GM18858 (cell line): ENCODE results near the gene GOT2.
A peak's percentile ranks its signal among the peaks of the same experiment; 100 is the strongest.
"Not testable (repeated sequence)": the region's sequence is repeated elsewhere in the genome, so short reads cannot be mapped to it uniquely, and the experiment has no call there.

Source experiments
- ATAC-seq: cut with Tn5 transposase; IDR thresholded peaks from one replicate; pipeline ENCODE4 v1.9.1; 2021; ENCODE audit not compliant: unreplicated experiment

Gene GOT2

GRCh38 chr16:58723109-58723508 is 11.0 kb downstream of the GOT2 start:
- ATAC-seq, result no peak

DNA sequence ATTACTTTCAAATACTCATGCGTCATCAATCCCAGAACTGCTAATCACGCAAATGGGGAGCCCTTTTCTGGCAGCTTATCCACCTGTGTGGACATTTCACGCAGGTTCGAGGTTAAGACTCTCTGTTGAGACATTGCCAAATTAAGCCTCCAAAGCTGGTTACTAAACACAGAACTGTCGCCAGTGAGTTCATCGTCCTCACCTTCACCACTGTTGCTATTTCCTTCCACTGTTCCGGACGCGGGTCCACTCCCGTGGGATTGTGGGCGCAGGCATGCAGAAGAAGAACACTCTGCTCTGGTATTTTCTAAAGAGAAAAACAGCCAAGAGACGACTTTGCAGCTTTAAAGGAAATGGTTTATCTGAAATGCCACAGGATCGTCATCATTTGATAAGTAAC is 16.1 kb downstream of the GOT2 start:
- ATAC-seq, result no peak

DNA sequence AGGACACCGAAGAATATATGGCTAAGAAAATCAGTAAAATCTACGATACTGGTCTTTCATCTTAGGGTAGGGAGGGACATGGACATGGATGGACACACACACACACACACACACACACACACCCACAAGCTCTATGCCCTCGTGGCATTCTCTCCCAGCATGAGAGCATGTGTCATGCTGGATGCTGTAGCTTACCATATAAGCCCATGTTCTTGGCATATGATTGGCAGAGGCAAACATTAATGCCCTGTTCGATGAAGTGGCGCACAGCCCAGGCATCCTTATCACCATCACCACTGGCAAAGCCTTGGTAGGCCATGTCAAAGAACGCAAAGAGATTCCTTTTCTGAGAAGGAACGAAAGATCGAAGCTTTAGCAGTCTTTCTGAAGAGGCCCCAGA is 17.6 kb downstream of the GOT2 start:
- ATAC-seq, result no peak

- no peak for ATAC-seq
These were observed 20.4 kb downstream of the GOT2 start for GRCh38 chr16:58713742-58714141.

DNA sequence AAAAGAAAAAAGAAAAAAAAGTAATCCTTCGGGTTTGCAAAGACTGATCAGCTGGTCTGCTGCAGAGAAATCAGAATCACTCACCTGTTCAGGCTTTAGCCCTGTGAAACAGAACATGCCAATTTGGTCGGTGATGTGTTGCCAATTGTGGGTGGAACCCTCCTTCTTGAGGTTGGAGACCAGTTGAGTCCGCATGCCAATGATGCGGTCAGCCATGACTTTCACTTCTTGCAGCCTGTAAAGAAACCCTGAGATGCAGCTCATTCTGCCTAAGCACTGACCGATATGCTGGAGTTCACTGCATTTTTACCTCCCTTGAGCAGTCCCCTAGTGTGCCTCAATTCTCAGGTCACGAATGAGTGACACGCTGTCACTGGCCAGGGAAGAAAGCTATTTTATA is 24.8 kb downstream of the GOT2 start:
- no peak for ATAC-seq

DNA sequence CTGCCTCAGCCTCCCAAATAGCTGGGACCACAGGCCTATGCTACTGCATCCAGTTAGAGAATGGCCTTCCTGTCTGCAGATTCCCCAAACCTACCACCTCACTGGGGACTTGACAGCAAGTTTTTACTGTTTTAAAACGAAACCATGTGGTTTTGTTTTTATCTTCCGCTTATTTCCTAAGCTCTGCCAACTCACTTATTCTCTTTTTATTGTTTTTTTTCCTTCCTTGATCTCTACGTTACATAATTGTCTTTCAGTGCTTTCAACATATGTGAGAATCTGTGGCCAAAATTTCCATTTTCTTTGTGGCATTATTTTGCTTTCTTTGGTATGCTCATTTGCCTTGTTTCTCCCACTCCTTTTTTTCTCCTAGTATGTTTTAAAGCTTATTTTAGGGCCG is 35.0 kb downstream of the GOT2 start:
- no peak for ATAC-seq

GRCh38 chr16:58695368-58695767 is 38.7 kb downstream of the GOT2 start:
- no peak for ATAC-seq

DNA sequence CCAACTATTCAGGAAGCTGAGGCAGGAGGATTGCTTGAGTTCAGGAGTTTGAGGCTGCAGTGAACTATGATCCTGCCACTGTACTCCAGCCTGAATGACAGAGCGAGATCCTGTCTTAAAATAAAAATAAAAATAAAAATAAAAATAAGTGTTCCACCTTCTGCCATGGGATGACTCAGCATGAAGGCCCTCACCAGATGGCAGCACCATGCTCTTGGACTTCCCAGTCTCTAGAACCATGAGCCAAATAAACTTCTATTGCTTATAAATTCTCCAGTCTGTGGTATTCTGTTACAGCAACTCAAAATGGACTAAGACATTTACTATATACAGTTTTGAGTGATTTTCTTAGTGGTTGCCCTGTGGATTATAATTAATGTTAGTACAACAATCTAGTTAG is 41.7 kb downstream of the GOT2 start:
- ATAC-seq, result no peak

DNA sequence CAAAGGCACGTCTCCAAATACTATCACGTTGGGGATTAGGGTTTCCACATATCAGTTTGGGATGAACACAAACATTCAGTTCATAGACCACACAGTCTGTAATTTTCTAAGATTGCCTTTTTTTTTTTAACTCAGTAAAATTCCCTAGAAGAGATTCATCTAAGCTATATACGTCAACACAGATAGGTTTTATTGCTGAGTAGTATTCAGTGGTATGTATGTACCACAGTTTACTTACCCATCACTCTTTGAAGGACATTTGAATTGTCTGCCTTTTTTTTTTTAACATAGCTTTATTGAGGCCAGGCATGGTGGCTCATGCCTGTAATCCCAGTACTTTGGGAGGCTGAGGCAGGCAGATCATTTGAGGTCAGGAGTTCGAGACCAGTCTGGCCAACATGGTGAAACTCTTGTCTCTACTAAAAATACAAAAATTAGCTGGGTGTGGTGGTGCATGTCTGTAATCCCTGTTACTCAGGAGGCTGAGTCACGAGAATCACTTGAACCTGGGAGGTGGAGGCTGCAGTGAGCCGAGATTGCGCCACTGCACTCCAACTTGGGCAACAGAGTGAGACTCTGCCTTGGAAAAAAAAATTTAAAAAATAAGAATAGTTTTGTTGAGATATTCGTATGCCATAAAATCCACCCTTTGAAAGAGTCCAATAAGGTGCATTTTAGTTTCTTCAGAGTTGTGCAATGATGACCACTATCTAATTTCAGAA is 47.0 kb downstream of the GOT2 start:
- ATAC-seq, result not testable (repeated sequence)

GRCh38 chr16:58685084-58685449 is 49.0 kb downstream of the GOT2 start:
- no peak for ATAC-seq

DNA sequence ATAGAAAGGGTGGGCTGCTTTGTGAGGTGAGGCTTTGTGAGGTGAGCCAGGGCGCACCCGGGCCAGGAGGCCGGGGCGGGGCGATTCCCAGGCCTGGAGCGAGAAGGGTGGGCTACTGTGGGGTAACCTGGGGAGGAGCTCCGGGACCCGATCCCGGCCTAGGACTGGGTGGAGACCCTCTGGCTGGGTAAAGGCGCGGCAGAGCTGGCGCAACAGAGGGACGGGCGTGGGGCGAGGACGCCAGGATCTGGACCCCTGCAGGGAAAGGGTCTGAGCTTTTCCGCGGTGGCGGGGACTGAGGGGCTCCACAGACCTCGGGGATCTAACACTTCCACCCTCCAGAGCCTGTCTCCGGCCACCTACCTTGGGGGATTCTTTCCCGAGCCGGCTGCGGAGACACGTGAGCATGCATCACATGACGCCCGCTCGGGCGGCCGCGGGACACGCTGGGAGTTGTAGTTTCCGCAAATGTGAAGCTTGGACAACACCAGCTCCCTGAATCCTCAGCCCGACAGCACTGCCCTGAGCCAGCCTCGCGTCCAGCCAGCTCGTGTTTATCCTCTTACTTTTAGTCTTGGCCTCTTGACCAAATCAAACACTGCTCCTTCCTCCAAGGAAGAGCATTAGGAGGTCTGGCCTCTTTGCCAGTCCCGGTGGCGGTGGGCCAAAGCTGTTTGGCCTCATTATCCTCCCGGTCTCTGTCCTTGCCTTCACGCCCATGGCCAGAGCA is 49.6 kb downstream of the GOT2 start, which contains the start of gene SLC38A7:
Gene SLC38A7 (minus strand): TSS at position 417 of the 730 bp plus-strand sequence. CDS start 4,644 bp downstream, outside the sequence.
- peak; percentile 99 for ATAC-seq

DNA sequence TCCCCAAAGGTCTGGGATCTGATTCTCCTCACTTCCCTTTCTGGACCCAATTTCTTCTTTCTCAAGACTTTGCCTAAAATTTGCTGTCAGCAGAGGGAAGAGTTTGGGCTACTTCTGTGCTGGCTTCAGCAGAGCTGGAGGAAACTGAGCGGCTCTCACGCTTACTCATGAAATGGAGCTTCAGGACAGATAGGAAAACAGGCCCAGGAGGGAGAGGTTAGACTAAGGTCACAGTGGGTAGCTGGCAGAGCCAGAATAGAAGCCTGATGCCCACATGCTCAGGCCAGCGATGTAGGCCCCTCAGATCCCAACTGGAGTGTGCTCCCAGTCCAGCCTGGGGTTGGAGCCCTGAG is 50.1 kb downstream of the GOT2 start:
- no peak for ATAC-seq

DNA sequence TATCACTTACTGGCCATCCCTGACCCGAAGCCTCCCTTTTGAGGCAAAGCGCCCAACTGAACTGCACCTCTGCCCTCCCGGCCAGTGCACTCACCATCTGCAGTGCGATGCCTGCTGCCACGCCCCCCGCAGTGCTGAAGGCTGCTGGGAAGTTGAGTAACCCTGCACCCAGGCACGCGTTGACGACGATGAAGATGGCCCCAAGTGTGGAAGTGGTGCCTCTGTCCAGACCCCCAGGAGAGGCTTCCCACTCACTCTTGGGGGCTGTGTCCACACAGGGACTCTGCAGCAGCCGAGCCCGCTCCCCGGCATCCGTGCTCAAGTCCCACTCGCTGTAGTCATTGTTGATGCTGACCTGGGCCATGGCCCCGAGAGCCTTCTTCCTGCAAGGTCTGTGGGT is 54.4 kb downstream of the GOT2 start:
- no peak for ATAC-seq

- no peak for ATAC-seq
These were observed 55.4 kb downstream of the GOT2 start for GRCh38 chr16:58678716-58679115.

GRCh38 chr16:58678269-58678668 is 55.8 kb downstream of the GOT2 start:
- ATAC-seq, result no peak

DNA sequence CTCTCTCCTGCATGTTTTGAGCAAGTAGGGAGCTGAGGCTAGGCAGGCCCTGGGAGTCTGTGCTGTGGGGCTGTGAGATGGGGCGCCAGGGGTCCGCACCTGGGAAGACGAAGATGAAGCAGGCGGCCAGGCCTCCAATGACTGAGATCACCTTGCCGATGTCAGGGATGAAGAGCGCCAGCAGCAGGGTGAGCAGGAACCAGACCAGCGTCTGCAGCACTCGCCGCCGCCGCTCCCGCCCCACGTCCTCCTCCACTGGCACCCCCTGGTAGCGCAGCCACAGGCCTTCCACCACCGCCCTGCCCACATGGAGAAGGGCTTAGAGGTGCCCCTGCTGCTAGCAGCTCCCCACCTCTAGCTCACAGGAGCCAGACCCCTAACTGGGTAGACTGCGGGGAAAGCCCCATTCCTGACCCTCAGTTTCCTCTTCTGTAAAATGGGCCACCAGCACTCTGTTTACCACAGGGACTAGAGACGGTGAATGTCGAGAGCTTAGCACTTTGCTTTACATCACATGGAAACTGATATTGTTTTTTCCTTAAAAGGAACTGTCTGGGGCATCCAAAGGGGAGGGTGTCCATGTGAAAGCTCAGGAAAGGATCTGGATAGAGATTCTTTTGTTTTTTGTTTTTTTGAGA is 63.1 kb downstream of the GOT2 start:
- ATAC-seq, result no peak

GRCh38 chr16:58670177-58670576 is 63.9 kb downstream of the GOT2 start:
- ATAC-seq, result no peak

DNA sequence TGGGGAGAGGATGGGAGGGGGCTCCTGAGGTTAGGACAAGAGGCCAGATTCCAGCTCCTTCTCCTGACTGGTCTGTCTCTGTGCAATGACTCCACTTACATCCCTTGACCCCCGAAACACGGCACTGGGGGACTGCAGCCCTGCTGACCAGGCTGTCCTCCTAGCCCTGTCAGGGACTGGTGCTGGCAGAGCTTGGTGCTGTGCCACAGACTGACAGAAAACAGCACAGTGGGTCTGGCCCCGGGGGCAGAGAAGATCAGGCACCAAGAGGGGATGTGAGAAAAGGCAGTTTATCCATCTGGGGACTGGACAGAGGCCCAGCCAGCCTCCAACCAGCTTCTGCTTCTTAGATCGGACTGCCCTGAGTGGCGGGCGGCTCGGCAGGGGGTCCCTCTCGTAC is 68.9 kb downstream of the GOT2 start:
- no peak for ATAC-seq

DNA sequence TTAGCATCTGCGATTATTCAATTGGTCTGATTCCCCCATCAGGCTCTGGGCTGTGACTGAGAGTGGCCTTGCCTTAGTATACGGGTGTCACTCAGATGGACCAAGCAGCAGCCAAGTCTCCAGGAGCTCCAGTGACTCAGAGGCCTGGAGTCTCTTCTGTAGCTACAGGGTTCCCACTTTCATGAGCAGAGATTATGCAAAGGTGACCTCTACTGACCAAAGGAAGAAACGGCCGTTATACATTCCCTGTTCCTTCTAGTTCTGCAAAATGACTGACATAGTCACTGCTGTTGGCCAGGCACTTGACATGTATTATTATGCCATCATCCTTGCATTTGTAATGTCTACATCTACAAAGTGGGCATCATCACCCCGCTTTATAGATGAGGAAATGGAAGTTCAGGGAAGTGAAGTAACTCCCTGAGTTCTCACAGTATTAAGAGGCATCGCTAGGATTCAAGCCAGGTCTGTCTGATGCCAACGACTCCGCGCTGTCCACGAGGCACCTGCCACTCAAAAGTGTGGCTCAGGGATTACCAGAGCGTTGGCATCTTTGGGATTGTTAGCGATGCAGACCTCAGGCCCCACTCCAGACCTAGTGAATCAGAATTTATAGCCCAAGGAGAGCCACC is 72.8 kb downstream of the GOT2 start:
- ATAC-seq, result peak; percentile 93

DNA sequence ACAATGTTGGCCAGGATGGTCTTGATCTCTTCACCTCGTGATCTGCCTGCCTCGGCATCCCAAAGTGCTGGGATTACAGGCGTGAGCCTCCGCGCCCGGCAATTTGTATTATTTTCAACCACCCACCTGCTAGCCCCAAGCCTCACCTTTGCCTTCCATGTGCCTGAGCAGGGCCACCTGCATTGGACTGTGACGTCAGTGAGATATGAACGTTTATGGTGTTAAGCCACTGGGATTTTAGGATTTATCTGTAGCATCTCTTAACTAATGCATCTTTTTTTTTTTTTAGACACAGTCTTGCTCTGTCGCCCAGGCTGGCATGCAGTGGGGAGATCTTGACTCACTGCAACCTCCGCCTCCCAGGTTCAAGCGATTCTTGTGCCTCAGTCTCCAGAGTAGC is 74.2 kb downstream of the GOT2 start:
- ATAC-seq, result not testable (repeated sequence)

- no peak for ATAC-seq
These were observed 75.3 kb downstream of the GOT2 start for GRCh38 chr16:58658796-58659211.
